Effector memory CD4-positive, alpha-beta T cell (primary cell): ENCODE results near the gene CCND1.

Source experiments
- DNase-seq, 3 donors: peaks; one replicate each; pipeline ENCODE4 v3.0.0-alpha.2; 2020
- H3K27ac ChIP-seq: 2 replicates; pipeline ENCODE4 v1.7.0; 2013; ENCODE audit warnings: mild to moderate bottlenecking, low read length, moderate library complexity; ENCODE audit not compliant: insufficient read depth, poor library complexity, severe bottlenecking
- H3K27me3 ChIP-seq: replicated peaks from 2 replicates; pipeline ENCODE4 v1.7.0; 2013; ENCODE audit warnings: mild to moderate bottlenecking, low read length; ENCODE audit not compliant: insufficient read depth, control insufficient read depth, poor library complexity, severe bottlenecking
- H3K36me3 ChIP-seq: 2 replicates; pipeline ENCODE4 v1.7.0; 2013; ENCODE audit warnings: mild to moderate bottlenecking, low read length, moderate library complexity; ENCODE audit not compliant: control insufficient read depth, insufficient read depth
- H3K4me1 ChIP-seq: 2 replicates; pipeline ENCODE4 v1.7.0; 2013; ENCODE audit warnings: low read length, mild to moderate bottlenecking; ENCODE audit not compliant: control insufficient read depth, insufficient read depth, poor library complexity, severe bottlenecking
- H3K4me3 ChIP-seq: 2 replicates; pipeline ENCODE4 v1.7.0; 2013; ENCODE audit warnings: low read length, low read depth, mild to moderate bottlenecking; ENCODE audit not compliant: insufficient read depth, poor library complexity, severe bottlenecking
- H3K9me3 ChIP-seq: 2 replicates; pipeline ENCODE4 v1.7.0; 2013; ENCODE audit warnings: mild to moderate bottlenecking, low read length, moderate library complexity; ENCODE audit not compliant: control insufficient read depth

Gene CCND1

GRCh38 chr11:69640260-69640994, 529 bp upstream of the CCND1 start:
- Histone ChIP-seq H3K27ac (no peak overlapping the region), H3K4me3 (peak overlapping the region; percentile 36), H3K36me3 (no peaks in the 10 kb centered on the region), H3K4me1 (peaks cover 61% of the 10 kb centered on the region), H3K9me3 (no peaks in the 10 kb centered on the region), H3K27me3 (peaks cover 55% of the 10 kb centered on the region)
- DNase-seq: no peak

- H3K4me3 ChIP-seq: peak overlapping the region; percentile 73
- H3K27me3 ChIP-seq: peaks cover 48% of the 10 kb centered on the region
- H3K9me3 ChIP-seq: no peaks in the 10 kb centered on the region
- DNase-seq: no peak
- H3K27ac ChIP-seq: no peak overlapping the region
- no peaks in the 10 kb centered on the region for H3K36me3 ChIP-seq
- H3K4me1 ChIP-seq: peaks cover 58% of the 10 kb centered on the region
These were observed 959 bp downstream of the CCND1 start for GRCh38 chr11:69641681-69642548.

- H3K27ac ChIP-seq: no peak overlapping the region
- peaks cover 52% of the 10 kb centered on the region for H3K4me1 ChIP-seq
- H3K4me3 ChIP-seq: peak overlapping the region; percentile 73
- peak in 1 of 3 donors; percentile 11 for DNase-seq
- peaks cover 43% of the 10 kb centered on the region for H3K27me3 ChIP-seq
- H3K36me3 ChIP-seq: no peaks in the 10 kb centered on the region
- H3K9me3 ChIP-seq: no peaks in the 10 kb centered on the region
These were observed 1.6 kb downstream of the CCND1 start for GRCh38 chr11:69642549-69642912.

- no peak overlapping the region for H3K27ac ChIP-seq
- peaks cover 37% of the 10 kb centered on the region for H3K27me3 ChIP-seq
- H3K36me3 ChIP-seq: no peaks in the 10 kb centered on the region
- peak overlapping the region; percentile 73 for H3K4me3 ChIP-seq
- no peaks in the 10 kb centered on the region for H3K9me3 ChIP-seq
- peak; percentile 48 to 61 (median 50) for DNase-seq
- peaks cover 46% of the 10 kb centered on the region for H3K4me1 ChIP-seq
These were observed 2.1 kb downstream of the CCND1 start for GRCh38 chr11:69642913-69643632.

GRCh38 chr11:69643646-69644045, 2.7 kb downstream of the CCND1 start:
- Histone ChIP-seq H3K27me3 (peaks cover 31% of the 10 kb centered on the region), H3K27ac (no peak overlapping the region), H3K4me3 (no peak overlapping the region), H3K4me1 (peaks cover 41% of the 10 kb centered on the region), H3K9me3 (no peaks in the 10 kb centered on the region), H3K36me3 (no peaks in the 10 kb centered on the region)
- no peak for DNase-seq

- peaks cover 34% of the 10 kb centered on the region for H3K4me1 ChIP-seq
- no peak overlapping the region for H3K4me3 ChIP-seq
- H3K9me3 ChIP-seq: no peaks in the 10 kb centered on the region
- no peak overlapping the region for H3K27ac ChIP-seq
- no peak for DNase-seq
- H3K36me3 ChIP-seq: no peaks in the 10 kb centered on the region
- H3K27me3 ChIP-seq: peaks cover 25% of the 10 kb centered on the region
These were observed 3.4 kb downstream of the CCND1 start for GRCh38 chr11:69644071-69644961.

GRCh38 chr11:69644962-69645675, 4.2 kb downstream of the CCND1 start:
- Histone ChIP-seq H3K4me3 (no peak overlapping the region), H3K27ac (no peak overlapping the region), H3K4me1 (peaks cover 27% of the 10 kb centered on the region), H3K9me3 (no peaks in the 10 kb centered on the region), H3K36me3 (no peaks in the 10 kb centered on the region), H3K27me3 (peaks cover 17% of the 10 kb centered on the region)
- DNase-seq: no peak

GRCh38 chr11:69645801-69646492, 5.0 kb downstream of the CCND1 start:
- H3K4me3 ChIP-seq: no peak overlapping the region

More at GRCh38 chr11:69645801-69646492, 5.0 kb downstream of the CCND1 start:
- Histone ChIP-seq H3K27me3 (peaks cover 10% of the 10 kb centered on the region), H3K27ac (no peak overlapping the region), H3K9me3 (no peaks in the 10 kb centered on the region), H3K4me1 (peaks cover 20% of the 10 kb centered on the region), H3K36me3 (no peaks in the 10 kb centered on the region)
- no peak for DNase-seq
